Liver (tissue), 9 donors: ENCODE measurements around the gene NDUFA7. TPM values are rescaled to one million over a fixed set of nuclear protein-coding genes. Genes with fewer than 3 reads are reported as not detected.

Source experiments
- DNase-seq: peaks from one replicate; pipeline ENCODE4 v3.0.0-alpha.2; 2017; ENCODE audit warnings: low spot score
- H3K27ac ChIP-seq, 2 donors: one replicate each; pipeline ENCODE4 v1.7.0; 2013; ENCODE audit warnings: inconsistent platforms in 2 of 2, low read length in 2 of 2, control low read depth in 1 of 2, low read depth in 1 of 2, mild to moderate bottlenecking in 1 of 2
- H3K27me3 ChIP-seq, 4 donors: one replicate each; pipeline versions ENCODE4 v1.6.1 to v1.7.0; 2013; ENCODE audit warnings: low read length in 3 of 4, inconsistent platforms in 1 of 4, mild to moderate bottlenecking in 1 of 4, moderate library complexity in 1 of 4; ENCODE audit not compliant: control insufficient read depth in 4 of 4, insufficient read depth in 4 of 4
- H3K36me3 ChIP-seq, 4 donors: one replicate each; pipeline versions ENCODE4 v1.6.1 to v1.7.0; 2013; ENCODE audit warnings: low read length in 3 of 4, mild to moderate bottlenecking in 3 of 4, low read depth in 1 of 4, moderate library complexity in 1 of 4; ENCODE audit not compliant: control insufficient read depth in 4 of 4, insufficient read depth in 3 of 4
- H3K4me1 ChIP-seq, 4 donors: one replicate each; pipeline versions ENCODE4 v1.6.1 to v1.7.0; 2013; ENCODE audit warnings: low read length in 3 of 4, mild to moderate bottlenecking in 3 of 4, moderate library complexity in 1 of 4; ENCODE audit not compliant: control insufficient read depth in 4 of 4, insufficient read depth in 4 of 4
- H3K4me3 ChIP-seq, 3 donors: one replicate each; pipeline versions ENCODE4 v1.6.1 to v1.7.0; 2013; ENCODE audit warnings: low read length in 3 of 3, control low read depth in 1 of 3, low read depth in 1 of 3, mild to moderate bottlenecking in 1 of 3
- H3K9ac ChIP-seq, 2 donors: one replicate each; pipeline ENCODE4 v1.7.0; 2013; ENCODE audit warnings: low read length in 2 of 2, mild to moderate bottlenecking in 2 of 2, moderate library complexity in 2 of 2, control low read depth in 1 of 2, low read depth in 1 of 2
- H3K9me3 ChIP-seq, 4 donors: one replicate each; pipeline versions ENCODE4 v1.6.1 to v1.7.0; 2013; ENCODE audit warnings: low read length in 3 of 4; ENCODE audit not compliant: control insufficient read depth in 4 of 4
- FOXA1 ChIP-seq: IDR thresholded peaks from 2 replicates; pipeline ENCODE4 v1.6.1; 2016; ENCODE audit warnings: antibody characterized with exemption
- FOXA2 ChIP-seq: IDR thresholded peaks from 2 replicates; pipeline ENCODE4 v1.6.1; 2016; ENCODE audit warnings: antibody characterized with exemption
- GABPA ChIP-seq, 2 donors: IDR thresholded peaks in 1 of 2; conservative IDR thresholded peaks in 1 of 2; 2 replicates each; pipeline ENCODE4 v1.6.1; 2016; ENCODE audit warnings: antibody characterized with exemption in 2 of 2, mild to moderate bottlenecking in 1 of 2, moderate library complexity in 1 of 2
- JUND ChIP-seq, 2 donors: IDR thresholded peaks; 2 replicates each; pipeline ENCODE4 v1.6.1; 2016; ENCODE audit warnings: antibody characterized with exemption in 2 of 2
- RAD21 ChIP-seq, 2 donors: IDR thresholded peaks; 2 replicates each; pipeline ENCODE4 v1.6.1; 2016; ENCODE audit warnings: antibody characterized with exemption in 2 of 2, mild to moderate bottlenecking in 2 of 2
- RXRA ChIP-seq, 2 donors: IDR thresholded peaks; 2 replicates each; pipeline ENCODE4 v1.6.1; 2017 to 2018; ENCODE audit warnings: antibody characterized with exemption in 2 of 2, mild to moderate bottlenecking in 1 of 2
- SP1 ChIP-seq: IDR thresholded peaks from 2 replicates; pipeline ENCODE4 v1.6.1; 2018; ENCODE audit warnings: antibody characterized with exemption, mild to moderate bottlenecking
- TAF1 ChIP-seq: conservative IDR thresholded peaks from 2 replicates; pipeline ENCODE4 v1.6.1; 2016; ENCODE audit warnings: antibody characterized with exemption, mild to moderate bottlenecking
- YY1 ChIP-seq: IDR thresholded peaks from 2 replicates; pipeline ENCODE4 v1.6.1; 2016; ENCODE audit warnings: antibody characterized with exemption, mild to moderate bottlenecking
- WGBS: extraction: QIAGEN DNeasy Blood & Tissue Kit; methylation state at CpG from one replicate; pipeline ENCODE4 v1.1.7; 2013; 5-methylcytosine and 5-hydroxymethylcytosine counted together
- polyA plus RNA-seq, 2 donors: library from polyadenylated mRNA; stranded (reverse) in 1 of 2; unstranded in 1 of 2; fragments of 200-250 nt in 1 of 2; fragments of >200 nt in 1 of 2; fragmentation: Nextera tagmentation in 1 of 2; extraction: Ambion mirVana in 1 of 2; gene quantifications; one replicate each; pipeline versions ENCODE4 v1.2.1 to v1.2.3, GENCODE V29; 2013 to 2015
- total RNA-seq, 2 donors: library from RNA; depleted of rRNA; stranded (reverse); fragments of >200 nt; gene quantifications; one replicate each; pipeline ENCODE4 v1.2.3, GENCODE V29; 2014
- TF ChIP-seq, protein P1 (sequence below): IDR thresholded peaks from 2 replicates; pipeline ENCODE4 v1.6.1; 2016; ENCODE audit warnings: antibody characterized with exemption
- TF ChIP-seq, protein P2 (sequence below): IDR thresholded peaks from 2 replicates; pipeline ENCODE4 v1.6.1; 2016; ENCODE audit warnings: antibody characterized with exemption
- TF ChIP-seq, protein P3 (sequence below): IDR thresholded peaks from 2 replicates; pipeline ENCODE4 v1.6.1; 2016; ENCODE audit warnings: antibody characterized with exemption
- TF ChIP-seq, protein P4 (sequence below): IDR thresholded peaks from 2 replicates; pipeline ENCODE4 v1.6.1; 2016; ENCODE audit warnings: antibody characterized with exemption, mild to moderate bottlenecking
- donor health status: healthy.
- donor health status: healthy.
- donor health status: healthy.
- donor health status: healthy.
- donor health status: healthy.

Gene NDUFA7
- total and polyA plus RNA-seq, 4 donors: 19.6 to 101 (median 55.7) TPM

DNA sequence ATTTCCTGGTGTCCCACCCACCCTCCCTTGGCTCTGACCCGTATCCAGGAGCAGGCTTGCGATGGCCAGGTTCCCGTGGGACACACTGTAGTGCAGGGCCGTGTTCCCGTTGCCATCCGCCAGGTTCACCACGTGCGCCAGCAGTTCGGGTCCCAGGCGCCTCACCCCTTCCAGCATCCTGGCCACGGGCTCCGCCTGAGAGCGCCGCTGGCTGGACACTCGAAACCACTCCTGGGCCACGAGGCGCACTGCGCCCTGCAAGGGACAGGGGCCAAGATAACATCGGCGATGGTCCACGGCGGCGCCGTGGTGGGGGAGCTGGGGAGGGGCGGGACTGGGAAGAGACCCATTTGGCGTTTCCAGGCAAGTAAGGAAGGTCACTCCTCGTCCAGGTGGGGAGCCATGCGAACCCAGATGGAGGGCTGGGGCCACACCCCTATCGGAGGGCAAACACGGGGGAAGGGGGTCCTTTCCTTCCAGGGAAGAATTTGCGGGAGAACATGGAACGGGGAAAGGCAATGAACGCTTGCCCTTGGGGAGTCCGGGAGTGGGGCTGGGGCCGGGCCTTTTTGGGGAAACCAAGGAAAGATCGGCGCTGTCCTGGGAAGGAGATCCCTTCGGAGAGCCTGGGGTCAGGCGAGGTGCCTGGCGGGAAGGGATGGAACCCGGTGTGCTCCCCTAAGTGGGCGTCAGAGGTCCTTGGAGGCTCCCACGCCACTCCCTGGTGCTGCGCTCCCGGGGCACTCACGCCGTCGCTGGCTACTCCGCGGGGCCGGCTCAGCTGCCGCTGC, 12.0 kb upstream of the NDUFA7 start:
- TF ChIP-seq FOXA1 (no peak), JUND (IDR thresholded peaks at IDR 0.05) (no peak), RXRA (IDR thresholded peaks at IDR 0.05) (no peak)
- TF ChIP-seq, protein P1, sequence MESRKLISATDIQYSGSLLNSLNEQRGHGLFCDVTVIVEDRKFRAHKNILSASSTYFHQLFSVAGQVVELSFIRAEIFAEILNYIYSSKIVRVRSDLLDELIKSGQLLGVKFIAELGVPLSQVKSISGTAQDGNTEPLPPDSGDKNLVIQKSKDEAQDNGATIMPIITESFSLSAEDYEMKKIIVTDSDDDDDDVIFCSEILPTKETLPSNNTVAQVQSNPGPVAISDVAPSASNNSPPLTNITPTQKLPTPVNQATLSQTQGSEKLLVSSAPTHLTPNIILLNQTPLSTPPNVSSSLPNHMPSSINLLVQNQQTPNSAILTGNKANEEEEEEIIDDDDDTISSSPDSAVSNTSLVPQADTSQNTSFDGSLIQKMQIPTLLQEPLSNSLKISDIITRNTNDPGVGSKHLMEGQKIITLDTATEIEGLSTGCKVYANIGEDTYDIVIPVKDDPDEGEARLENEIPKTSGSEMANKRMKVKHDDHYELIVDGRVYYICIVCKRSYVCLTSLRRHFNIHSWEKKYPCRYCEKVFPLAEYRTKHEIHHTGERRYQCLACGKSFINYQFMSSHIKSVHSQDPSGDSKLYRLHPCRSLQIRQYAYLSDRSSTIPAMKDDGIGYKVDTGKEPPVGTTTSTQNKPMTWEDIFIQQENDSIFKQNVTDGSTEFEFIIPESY: no peak
- H3K9me3 ChIP-seq: no peaks in the 10 kb centered on the region
- H3K4me1 ChIP-seq: peaks cover 3 to 17% (median 9%) of the 10 kb centered on the region in 4 donors
- DNase-seq: no peak
- peaks cover 0 to 4% (median 1%) of the 10 kb centered on the region in 4 donors for H3K27me3 ChIP-seq
- WGBS: 31% methylated on average over 52 of the region's 52 CpGs
- H3K36me3 ChIP-seq: no peaks in the 10 kb centered on the region
- no peak overlapping the region for H3K9ac ChIP-seq
- no peak overlapping the region for H3K27ac ChIP-seq
- H3K4me3 ChIP-seq: no peak overlapping the region

DNA sequence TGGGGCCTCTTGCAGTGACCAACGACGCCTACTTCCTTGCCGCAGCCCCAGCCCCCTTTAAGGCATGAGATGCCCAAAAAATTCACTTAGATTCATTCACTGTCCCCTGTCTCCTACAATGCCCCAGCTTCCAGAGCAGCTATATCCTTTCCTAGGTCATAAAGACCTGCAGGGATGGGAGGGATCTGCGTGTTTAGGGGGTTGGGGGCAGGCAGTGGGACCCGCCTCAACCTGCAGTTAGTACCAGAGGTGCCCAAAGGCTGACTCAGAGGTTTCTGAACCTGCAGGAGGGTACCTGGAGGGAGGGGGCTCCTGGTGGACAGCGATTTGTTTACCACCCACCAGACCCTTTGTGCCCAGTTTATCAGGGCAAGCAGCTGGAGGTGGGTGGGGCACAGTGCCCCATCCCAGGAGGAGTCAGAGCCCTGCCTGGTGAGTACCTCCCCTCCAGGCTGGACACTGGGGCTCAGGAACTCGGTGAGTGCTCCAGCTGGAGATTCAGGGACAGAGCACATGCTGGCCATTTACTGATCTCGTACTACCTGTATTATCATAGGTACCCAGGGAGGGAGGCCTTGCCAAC, 10.2 kb upstream of the NDUFA7 start:
- TF ChIP-seq, protein P2, sequence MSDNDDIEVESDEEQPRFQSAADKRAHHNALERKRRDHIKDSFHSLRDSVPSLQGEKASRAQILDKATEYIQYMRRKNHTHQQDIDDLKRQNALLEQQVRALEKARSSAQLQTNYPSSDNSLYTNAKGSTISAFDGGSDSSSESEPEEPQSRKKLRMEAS: no peak
- no peak for TF ChIP-seq FOXA1
- TF ChIP-seq, protein P1: no peak
- TF ChIP-seq JUND (IDR thresholded peaks at IDR 0.05): no peak
- TF ChIP-seq GABPA (IDR thresholded peaks at IDR 0.05 in 1 of 2, conservative IDR thresholded peaks at IDR 0.05 in 1 of 2): no peak
- TF ChIP-seq RAD21 (IDR thresholded peaks at IDR 0.05): no peak
- TF ChIP-seq, protein P3, sequence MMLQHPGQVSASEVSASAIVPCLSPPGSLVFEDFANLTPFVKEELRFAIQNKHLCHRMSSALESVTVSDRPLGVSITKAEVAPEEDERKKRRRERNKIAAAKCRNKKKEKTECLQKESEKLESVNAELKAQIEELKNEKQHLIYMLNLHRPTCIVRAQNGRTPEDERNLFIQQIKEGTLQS: no peak
- TF ChIP-seq YY1: no peak
- no peak for TF ChIP-seq TAF1
- TF ChIP-seq, protein P4, sequence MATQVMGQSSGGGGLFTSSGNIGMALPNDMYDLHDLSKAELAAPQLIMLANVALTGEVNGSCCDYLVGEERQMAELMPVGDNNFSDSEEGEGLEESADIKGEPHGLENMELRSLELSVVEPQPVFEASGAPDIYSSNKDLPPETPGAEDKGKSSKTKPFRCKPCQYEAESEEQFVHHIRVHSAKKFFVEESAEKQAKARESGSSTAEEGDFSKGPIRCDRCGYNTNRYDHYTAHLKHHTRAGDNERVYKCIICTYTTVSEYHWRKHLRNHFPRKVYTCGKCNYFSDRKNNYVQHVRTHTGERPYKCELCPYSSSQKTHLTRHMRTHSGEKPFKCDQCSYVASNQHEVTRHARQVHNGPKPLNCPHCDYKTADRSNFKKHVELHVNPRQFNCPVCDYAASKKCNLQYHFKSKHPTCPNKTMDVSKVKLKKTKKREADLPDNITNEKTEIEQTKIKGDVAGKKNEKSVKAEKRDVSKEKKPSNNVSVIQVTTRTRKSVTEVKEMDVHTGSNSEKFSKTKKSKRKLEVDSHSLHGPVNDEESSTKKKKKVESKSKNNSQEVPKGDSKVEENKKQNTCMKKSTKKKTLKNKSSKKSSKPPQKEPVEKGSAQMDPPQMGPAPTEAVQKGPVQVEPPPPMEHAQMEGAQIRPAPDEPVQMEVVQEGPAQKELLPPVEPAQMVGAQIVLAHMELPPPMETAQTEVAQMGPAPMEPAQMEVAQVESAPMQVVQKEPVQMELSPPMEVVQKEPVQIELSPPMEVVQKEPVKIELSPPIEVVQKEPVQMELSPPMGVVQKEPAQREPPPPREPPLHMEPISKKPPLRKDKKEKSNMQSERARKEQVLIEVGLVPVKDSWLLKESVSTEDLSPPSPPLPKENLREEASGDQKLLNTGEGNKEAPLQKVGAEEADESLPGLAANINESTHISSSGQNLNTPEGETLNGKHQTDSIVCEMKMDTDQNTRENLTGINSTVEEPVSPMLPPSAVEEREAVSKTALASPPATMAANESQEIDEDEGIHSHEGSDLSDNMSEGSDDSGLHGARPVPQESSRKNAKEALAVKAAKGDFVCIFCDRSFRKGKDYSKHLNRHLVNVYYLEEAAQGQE: no peak
- TF ChIP-seq FOXA2: no peak
- TF ChIP-seq SP1: no peak
- Histone ChIP-seq H3K4me1 (peaks cover 3 to 17% (median 9%) of the 10 kb centered on the region in 4 donors), H3K9me3 (no peaks in the 10 kb centered on the region), H3K4me3 (no peak overlapping the region), H3K9ac (no peak overlapping the region), H3K36me3 (no peaks in the 10 kb centered on the region), H3K27ac (no peak overlapping the region), H3K27me3 (peaks cover 0 to 4% (median 1%) of the 10 kb centered on the region in 4 donors)
- no peak for DNase-seq
- 87% methylated on average over 8 of the region's 8 CpGs for WGBS
